ENCODE measurements around the gene PDGFC.
A peak's percentile ranks its signal among the peaks of the same experiment; 100 is the strongest.

PDGFC gene

GRCh38 chr4:156971676-156972378 is at the start of gene PDGFC:
TSS of gene PDGFC (minus strand) at chr4:156971799. CDS start at chr4:156970903, 896 bp downstream.
- DNase-seq (ENCODE audit: low spot score): peak; percentile 22

- DNase-seq (ENCODE audit: low spot score): no peak
Observed at GRCh38 chr4:157020882-157021281, 49.3 kb upstream of the PDGFC start.

GRCh38 chr4:157018920-157019490 is 47.4 kb upstream of the PDGFC start:
- DNase-seq (ENCODE audit: low spot score): no peak

GRCh38 chr4:157014621-157015591 is 43.3 kb upstream of the PDGFC start:
- DNase-seq (ENCODE audit: low spot score): no peak

GRCh38 chr4:157013656-157014055 is 42.1 kb upstream of the PDGFC start:
- no peak for DNase-seq (ENCODE audit: low spot score)

- no peak for DNase-seq (ENCODE audit: low spot score)
Observed at GRCh38 chr4:157012781-157013180, 41.2 kb upstream of the PDGFC start.

GRCh38 chr4:157012296-157012695 is 40.7 kb upstream of the PDGFC start:
- no peak for DNase-seq (ENCODE audit: low spot score)

GRCh38 chr4:157010630-157011029 is 39.0 kb upstream of the PDGFC start:
- no peak for DNase-seq (ENCODE audit: low spot score)

- no peak for DNase-seq (ENCODE audit: low spot score)
Observed at GRCh38 chr4:157005831-157006230, 34.2 kb upstream of the PDGFC start.

- no peak for DNase-seq (ENCODE audit: low spot score)
Observed at GRCh38 chr4:157005193-157005592, 33.6 kb upstream of the PDGFC start.

- DNase-seq (ENCODE audit: low spot score): no peak
Observed at GRCh38 chr4:157004279-157005161, 32.9 kb upstream of the PDGFC start.

GRCh38 chr4:156999175-156999517 is 27.5 kb upstream of the PDGFC start:
- no peak for DNase-seq (ENCODE audit: low spot score)

GRCh38 chr4:156998500-156999174 is 27.0 kb upstream of the PDGFC start:
- DNase-seq (ENCODE audit: low spot score): no peak

GRCh38 chr4:156992943-156993342 is 21.3 kb upstream of the PDGFC start:
- DNase-seq (ENCODE audit: low spot score): no peak

- no peak for DNase-seq (ENCODE audit: low spot score)
Observed at GRCh38 chr4:156991161-156991560, 19.6 kb upstream of the PDGFC start.

- DNase-seq (ENCODE audit: low spot score): no peak
Observed at GRCh38 chr4:156983366-156983765, 11.8 kb upstream of the PDGFC start.

- no peak for DNase-seq (ENCODE audit: low spot score)
Observed at GRCh38 chr4:156981262-156981769, 9.7 kb upstream of the PDGFC start.

GRCh38 chr4:156977435-156978160 is 6.0 kb upstream of the PDGFC start:
- no peak for DNase-seq (ENCODE audit: low spot score)

GRCh38 chr4:156976147-156976546 is 4.5 kb upstream of the PDGFC start:
- no peak for DNase-seq (ENCODE audit: low spot score)

GRCh38 chr4:156975686-156976085 is 4.1 kb upstream of the PDGFC start:
- DNase-seq (ENCODE audit: low spot score): no peak
